Colonic mucosa (tissue), 4 donors: Measurements from ENCODE around the gene RGMA. TPM values are rescaled to one million over a fixed set of nuclear protein-coding genes. Genes with fewer than 3 reads are reported as not detected.
A peak's percentile ranks its signal among the peaks of the same experiment; 100 is the strongest.

ENCODE experiments used
- DNase-seq: peaks from one replicate; pipeline ENCODE4 v3.0.0-alpha.2; 2020
- H3K27ac ChIP-seq: fragments of 200-600 bp; one replicate; pipeline ENCODE4 v1.8.0; 2021
- H3K27me3 ChIP-seq: fragments of 200-600 bp; one replicate; pipeline ENCODE4 v1.8.0; 2021
- H3K36me3 ChIP-seq: fragments of 200-600 bp; one replicate; pipeline ENCODE4 v1.8.0; 2021
- H3K4me1 ChIP-seq: fragments of 200-600 bp; one replicate; pipeline ENCODE4 v1.8.0; 2021; ENCODE audit warnings: mild to moderate bottlenecking
- H3K4me3 ChIP-seq: fragments of 200-600 bp; one replicate; pipeline ENCODE4 v1.8.0; 2021
- H3K9ac ChIP-seq, 2 donors: one replicate each; pipeline ENCODE4 v1.7.0; 2013; ENCODE audit warnings: control low read depth in 2 of 2, low read depth in 2 of 2, low read length in 2 of 2
- H3K9me3 ChIP-seq: fragments of 200-600 bp; one replicate; pipeline ENCODE4 v1.8.0; 2021
- CTCF ChIP-seq: fragments of 200-600 bp; IDR thresholded peaks from one replicate; pipeline ENCODE4 v1.8.0; 2022; ENCODE audit warnings: antibody characterized with exemption, mild to moderate bottlenecking
- intact Hi-C: fragments of 100-400 bp; cut with DNase I; formaldehyde crosslinking; loops from one replicate; pipeline ENCODE4 v1.14.1; 2022
- total RNA-seq, 2 donors: library from RNA; stranded (reverse); fragmentation: NEBNext Ultra II Directional in 1 of 2; extraction: Animal tissue kit (Norgen Biotek cat#: 25700) in 1 of 2; gene quantifications; one replicate each; pipeline ENCODE4 v1.2.1, GENCODE V29; 2021
- donor health status: healthy.
- donor health status: DM: no; HTN: no; CAD: no.
- donor health status: DM: no; HTN: no; CAD: no.

Gene RGMA
- total RNA-seq, 2 donors from 2014 or later = 4.2 to 12.4 TPM

DNA sequence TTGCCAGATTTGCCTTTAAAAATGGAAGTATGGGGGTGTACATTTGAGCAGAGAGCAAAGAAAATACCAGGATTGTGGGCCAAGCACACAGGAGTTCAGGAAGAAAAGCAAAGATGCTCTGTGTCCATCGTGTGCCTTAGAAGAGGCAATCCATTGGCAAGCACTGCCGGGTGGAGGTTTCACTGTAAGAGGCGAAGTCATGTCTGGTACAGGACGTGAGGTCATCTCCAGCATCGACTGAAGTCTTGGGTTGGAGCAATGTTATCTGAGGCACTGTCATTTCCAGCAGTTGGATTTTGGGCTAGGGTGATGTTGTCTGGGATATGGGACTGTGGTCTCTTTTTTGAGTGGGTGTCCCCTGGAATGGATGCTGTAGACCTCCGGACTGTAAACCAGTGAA is 4.8 kb upstream of the RGMA start:
- Histone ChIP-seq H3K9me3 (no peaks in the 10 kb centered on the region), H3K4me1 (no peaks in the 10 kb centered on the region), H3K36me3 (no peaks in the 10 kb centered on the region), H3K4me3 (no peak overlapping the region), H3K9ac (no peak overlapping the region), H3K27ac (no peak overlapping the region), H3K27me3 (peaks cover 19% of the 10 kb centered on the region)
- DNase-seq = no peak
- no peak for TF ChIP-seq CTCF
- intact Hi-C loops = no loop called here

- peaks cover 8% of the 10 kb centered on the region for H3K4me1 ChIP-seq
- H3K27me3 ChIP-seq = peaks cover 38% of the 10 kb centered on the region
- no peaks in the 10 kb centered on the region for H3K9me3 ChIP-seq
- H3K4me3 ChIP-seq = no peak overlapping the region
- intact Hi-C loops = no loop called here
- no peaks in the 10 kb centered on the region for H3K36me3 ChIP-seq
- DNase-seq = no peak
- H3K9ac ChIP-seq = no peak overlapping the region
- no peak overlapping the region for H3K27ac ChIP-seq
- TF ChIP-seq CTCF = no peak
These were observed 2.5 kb upstream of the RGMA start for GRCh38 chr15:93091465-93091864.

- Histone ChIP-seq H3K27ac (no peak overlapping the region), H3K4me3 (no peak overlapping the region), H3K36me3 (no peaks in the 10 kb centered on the region), H3K9ac (no peak overlapping the region), H3K27me3 (peaks cover 43% of the 10 kb centered on the region), H3K4me1 (peaks cover 8% of the 10 kb centered on the region), H3K9me3 (no peaks in the 10 kb centered on the region)
- no peak for TF ChIP-seq CTCF
- intact Hi-C loops = loop anchor here (5.0 kb wide), 1 partner anchor 1032 kb away; no protein-coding TSS in a partner anchor
- DNase-seq = no peak
These were observed 805 bp upstream of the RGMA start for GRCh38 chr15:93089727-93090305.

GRCh38 chr15:93088200-93088980 is 621 bp downstream of the RGMA start:
- no peak for DNase-seq
- intact Hi-C loops = loop anchor here (5.0 kb wide), 1 partner anchor 1034 kb away; no protein-coding TSS in a partner anchor
- no peaks in the 10 kb centered on the region for H3K36me3 ChIP-seq
- peaks cover 43% of the 10 kb centered on the region for H3K27me3 ChIP-seq
- H3K9ac ChIP-seq = peak overlapping the region in 1 of 2 donors; percentile 28
- peak overlapping the region; percentile 48 for H3K4me3 ChIP-seq
- TF ChIP-seq CTCF = no peak
- peaks cover 8% of the 10 kb centered on the region for H3K4me1 ChIP-seq
- H3K9me3 ChIP-seq = no peaks in the 10 kb centered on the region
- peak overlapping the region; percentile 22 for H3K27ac ChIP-seq

DNA sequence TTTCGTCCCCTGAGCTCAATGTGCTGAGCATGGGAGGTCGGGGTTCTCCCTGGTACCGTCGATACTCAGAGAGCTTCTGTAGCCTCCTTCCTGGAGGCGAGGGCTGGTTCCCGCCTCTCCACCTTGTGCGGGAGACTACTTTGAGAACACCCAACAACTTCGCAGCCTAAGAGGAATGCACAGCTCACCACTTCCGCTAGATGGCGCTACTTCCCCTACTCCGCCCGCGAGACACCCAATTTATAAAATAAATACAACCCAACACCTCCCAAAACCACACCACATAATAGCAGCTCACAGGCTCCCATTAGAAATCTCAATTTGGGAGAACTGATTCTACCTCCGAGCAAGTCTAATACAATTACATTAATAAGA is 1.2 kb downstream of the RGMA start:
- H3K27me3 ChIP-seq = peaks cover 43% of the 10 kb centered on the region
- H3K9ac ChIP-seq = peak overlapping the region in 1 of 2 donors; percentile 28
- peak overlapping the region; percentile 22 for H3K27ac ChIP-seq
- H3K4me1 ChIP-seq = peaks cover 8% of the 10 kb centered on the region
- no peaks in the 10 kb centered on the region for H3K36me3 ChIP-seq
- TF ChIP-seq CTCF = peak; percentile 81
- H3K4me3 ChIP-seq = peak overlapping the region; percentile 48
- intact Hi-C loops = loop anchor here (5.0 kb wide), 1 partner anchor 1034 kb away; no protein-coding TSS in a partner anchor
- no peaks in the 10 kb centered on the region for H3K9me3 ChIP-seq
- peak; percentile 78 for DNase-seq
